Large intestine (tissue), 3 donors: ENCODE measurements around the gene CABP4. TPM values are rescaled to one million over a fixed set of nuclear protein-coding genes. Genes with fewer than 3 reads are reported as not detected.
"Not testable (repeated sequence)": the region's sequence is repeated elsewhere in the genome, so short reads cannot be mapped to it uniquely, and the experiment has no call there.

Experiments
- DNase-seq, 2 donors: peaks; one replicate each; pipeline versions ENCODE4 v3.0.0 to v3.0.0-alpha.2; 2013
- H3K27ac ChIP-seq: one replicate; pipeline ENCODE4 v1.5.1; 2013; ENCODE audit warnings: low read length
- H3K27me3 ChIP-seq: 2 replicates; pipeline ENCODE4 v1.6.1; 2013; ENCODE audit warnings: low read length; ENCODE audit not compliant: control insufficient read depth, insufficient read depth
- H3K36me3 ChIP-seq: 2 replicates; pipeline ENCODE4 v1.6.1; 2013; ENCODE audit warnings: low read length; ENCODE audit not compliant: control insufficient read depth, insufficient read depth
- H3K4me1 ChIP-seq: one replicate; pipeline ENCODE4 v1.6.1; 2013; ENCODE audit warnings: low read length; ENCODE audit not compliant: control insufficient read depth, insufficient read depth
- H3K4me3 ChIP-seq: one replicate; pipeline ENCODE4 v1.5.1; 2013; ENCODE audit warnings: low read length
- H3K9me3 ChIP-seq: one replicate; pipeline ENCODE4 v1.6.1; 2013; ENCODE audit warnings: mild to moderate bottlenecking, low read depth, low read length, moderate library complexity; ENCODE audit not compliant: control insufficient read depth
- WGBS: methylation state at CpG from one replicate; pipeline ENCODE4 v1.1.5; 2013; ENCODE audit warnings: low lambda C conversion rate; ENCODE audit not compliant: insufficient coverage; 5-methylcytosine and 5-hydroxymethylcytosine counted together
- polyA plus RNA-seq: library from polyadenylated mRNA; unstranded; fragments of 120-200 nt; gene quantifications from one replicate; pipeline ENCODE4 v1.2.1, GENCODE V29; 2013

CABP4 gene
- polyA plus RNA-seq, 1 donor = 0.90 TPM

DNA sequence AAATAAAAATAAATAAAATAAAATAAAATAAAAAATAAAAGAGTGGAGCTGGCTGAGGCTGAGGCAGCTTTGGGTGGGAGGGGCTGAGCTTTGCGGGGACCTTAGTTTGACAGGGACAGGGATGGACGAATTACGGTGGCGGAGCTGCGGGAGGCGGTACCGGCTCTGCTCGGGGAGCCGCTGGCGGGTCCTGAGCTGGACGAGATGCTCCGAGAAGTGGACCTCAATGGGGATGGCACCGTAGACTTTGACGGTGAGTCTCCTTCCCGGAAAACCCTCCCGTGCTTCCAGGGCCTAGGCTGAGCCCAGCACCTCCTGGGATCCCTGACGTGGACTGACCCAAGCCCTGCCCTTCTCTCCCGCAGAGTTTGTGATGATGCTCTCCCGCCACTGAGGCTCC lies 3.1 kb downstream of the CABP4 start:
- DNase-seq = no peak
- Histone ChIP-seq H3K4me1 (no peaks in the 10 kb centered on the region), H3K36me3 (no peaks in the 10 kb centered on the region), H3K4me3 (no peak overlapping the region), H3K27ac (no peak overlapping the region), H3K9me3 (no peaks in the 10 kb centered on the region), H3K27me3 (no peaks in the 10 kb centered on the region)
- WGBS = no CpG with 5 or more reads among the region's 19 CpGs

DNA sequence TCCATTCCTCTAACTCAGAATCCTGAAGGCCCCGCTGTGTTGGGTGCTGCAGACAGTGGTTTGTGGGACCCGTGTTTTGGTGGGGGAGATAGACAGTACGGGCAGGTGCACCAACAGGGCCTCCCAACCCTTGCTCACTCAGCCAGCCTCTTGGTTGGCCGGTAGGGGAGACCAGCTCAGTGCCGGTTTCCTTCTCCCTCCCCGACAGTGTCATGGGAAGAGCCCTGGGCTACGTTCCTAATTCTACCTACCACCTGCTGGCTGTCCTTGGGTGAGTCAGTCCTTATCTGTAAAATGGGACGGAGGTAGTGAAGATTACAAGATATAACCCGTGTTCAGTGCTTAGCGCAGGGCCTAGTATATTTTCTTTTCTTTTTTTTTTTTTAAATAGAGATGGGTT lies 8.0 kb downstream of the CABP4 start:
- Histone ChIP-seq H3K27ac (no peak overlapping the region), H3K9me3 (peaks cover 6% of the 10 kb centered on the region), H3K4me3 (no peak overlapping the region), H3K27me3 (no peaks in the 10 kb centered on the region), H3K4me1 (peaks cover 20% of the 10 kb centered on the region), H3K36me3 (no peaks in the 10 kb centered on the region)
- no peak for DNase-seq
- WGBS = no CpG with 5 or more reads among the region's 10 CpGs

DNA sequence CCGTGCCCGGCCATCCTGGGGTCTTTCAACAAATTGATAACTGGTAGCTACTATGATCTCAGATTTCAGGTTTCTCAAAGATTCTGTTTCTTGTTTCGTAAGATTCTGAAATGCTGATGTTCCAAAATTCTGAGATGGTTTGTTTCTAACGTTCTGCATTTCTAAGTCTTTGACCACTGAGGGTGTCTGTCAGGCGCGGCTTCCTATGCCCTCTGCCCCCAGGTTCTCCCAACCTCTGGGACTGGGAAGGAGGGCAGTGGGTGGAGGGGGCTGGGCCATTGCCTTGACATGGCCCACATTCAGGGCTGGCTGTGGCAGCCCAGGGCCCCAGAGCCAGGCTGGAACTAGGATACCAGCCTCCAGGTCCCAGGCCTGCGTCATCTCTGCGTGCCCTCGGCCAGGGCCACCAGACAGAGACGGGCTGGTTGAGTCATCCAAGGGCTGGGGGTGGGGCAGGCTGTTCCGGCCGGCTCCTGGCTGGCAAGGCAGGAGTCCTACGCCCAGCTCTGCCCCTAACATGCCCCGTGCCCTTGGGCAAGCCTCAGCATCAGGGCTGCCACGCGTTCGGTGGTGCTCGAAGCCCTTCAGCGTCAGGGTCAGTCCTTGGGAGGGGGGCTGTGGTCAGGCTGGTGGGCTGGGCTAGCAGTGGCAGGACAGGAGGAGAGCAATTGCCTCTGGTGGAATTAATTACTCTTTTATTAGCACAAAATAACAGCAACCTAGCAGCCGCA lies 8.7 kb downstream of the CABP4 start:
- no CpG with 5 or more reads among the region's 20 CpGs for WGBS
- Histone ChIP-seq H3K4me3 (peak overlapping the region; percentile 78), H3K9me3 (peaks cover 6% of the 10 kb centered on the region), H3K36me3 (no peaks in the 10 kb centered on the region), H3K27me3 (no peaks in the 10 kb centered on the region), H3K27ac (peak overlapping the region; percentile 59), H3K4me1 (peaks cover 22% of the 10 kb centered on the region)
- peak in 1 of 2 donors; percentile 14 for DNase-seq

- Histone ChIP-seq H3K4me1 (peaks cover 22% of the 10 kb centered on the region), H3K9me3 (peaks cover 6% of the 10 kb centered on the region)
- no CpG with 5 or more reads among the region's 56 CpGs for WGBS
Measured at GRCh38 chr11:67464411-67465188, 9.4 kb downstream of the CABP4 start.

GRCh38 chr11:67465189-67465510 lies 10.0 kb downstream of the CABP4 start:
- WGBS = no CpG with 5 or more reads among the region's 3 CpGs
- H3K4me1 ChIP-seq = peaks cover 22% of the 10 kb centered on the region
- H3K9me3 ChIP-seq = peaks cover 6% of the 10 kb centered on the region
- peak overlapping the region; percentile 90 for H3K27ac ChIP-seq
- H3K36me3 ChIP-seq = no peaks in the 10 kb centered on the region
- DNase-seq = peak in 1 of 2 donors; percentile 39
- no peaks in the 10 kb centered on the region for H3K27me3 ChIP-seq
- peak overlapping the region; percentile 78 for H3K4me3 ChIP-seq

More at GRCh38 chr11:67464411-67465188, 9.4 kb downstream of the CABP4 start:
- Histone ChIP-seq H3K27ac (peak overlapping the region; percentile 90), H3K36me3 (no peaks in the 10 kb centered on the region), H3K27me3 (no peaks in the 10 kb centered on the region), H3K4me3 (peak overlapping the region; percentile 78)
- peak; percentile 82 to 89 for DNase-seq

- not testable (repeated sequence) for H3K36me3 ChIP-seq, H3K9me3 ChIP-seq, DNase-seq, H3K27me3 ChIP-seq
- no CpG with 5 or more reads among the region's 2 CpGs for WGBS
- Histone ChIP-seq H3K4me3 (peak overlapping the region; percentile 78), H3K4me1 (peaks cover 22% of the 10 kb centered on the region), H3K27ac (peak overlapping the region; percentile 90)
Measured at GRCh38 chr11:67465530-67465929, 10.4 kb downstream of the CABP4 start.

DNA sequence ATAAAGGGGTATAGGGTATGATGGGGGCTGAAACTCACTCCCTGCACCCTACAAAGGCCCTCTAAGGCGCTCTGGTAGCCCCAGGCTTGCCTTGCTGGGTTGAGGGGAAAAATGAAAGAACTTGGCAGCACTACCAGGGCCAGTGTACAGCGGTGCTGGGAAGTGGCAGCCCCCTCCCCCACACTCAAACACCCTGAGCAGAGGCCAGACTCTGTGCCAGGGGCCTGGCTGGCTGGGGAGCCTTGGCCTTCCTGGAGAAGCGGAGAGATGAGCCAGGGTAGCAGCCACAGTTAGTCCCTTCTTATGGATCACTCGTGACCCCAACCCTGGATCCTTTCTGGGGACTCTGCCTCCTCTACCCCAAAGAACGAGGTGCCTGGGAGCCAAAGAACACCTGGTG lies 11.2 kb downstream of the CABP4 start:
- DNase-seq = no peak
- Histone ChIP-seq H3K9me3 (peaks cover 6% of the 10 kb centered on the region), H3K4me3 (no peak overlapping the region), H3K27me3 (no peaks in the 10 kb centered on the region), H3K36me3 (no peaks in the 10 kb centered on the region), H3K27ac (no peak overlapping the region), H3K4me1 (peaks cover 22% of the 10 kb centered on the region)
- no CpG with 5 or more reads among the region's 5 CpGs for WGBS

- H3K36me3 ChIP-seq = no peaks in the 10 kb centered on the region
- peaks cover 22% of the 10 kb centered on the region for H3K4me1 ChIP-seq
- WGBS = no CpG with 5 or more reads among the region's 11 CpGs
- H3K9me3 ChIP-seq = peaks cover 6% of the 10 kb centered on the region
- H3K27me3 ChIP-seq = no peaks in the 10 kb centered on the region
- H3K4me3 ChIP-seq = peak overlapping the region; percentile 96
- no peak for DNase-seq
- H3K27ac ChIP-seq = no peak overlapping the region
Measured at GRCh38 chr11:67466962-67467771, 12.0 kb downstream of the CABP4 start.

DNA sequence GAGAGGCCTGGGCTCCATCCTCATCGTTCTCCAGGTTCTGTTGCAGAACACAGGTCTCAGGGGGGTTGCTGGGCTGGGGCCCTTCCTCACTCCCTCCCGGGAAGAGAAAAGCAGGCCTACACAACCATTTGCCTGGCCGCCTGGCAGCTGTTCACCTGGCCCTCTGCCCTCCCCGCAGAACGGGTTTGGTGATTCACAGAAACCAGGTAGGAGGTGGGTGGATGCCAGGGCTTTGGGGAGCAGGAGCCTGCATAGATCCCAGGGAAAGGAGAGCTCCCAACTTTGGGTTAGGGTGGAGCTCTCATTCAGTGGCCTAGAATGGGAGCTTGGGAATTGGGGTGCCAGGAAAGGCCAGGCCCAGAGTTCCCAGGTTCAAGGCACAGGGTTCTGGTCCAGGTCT lies 12.9 kb downstream of the CABP4 start:
- peak in 1 of 2 donors; percentile 54 for DNase-seq
- H3K4me3 ChIP-seq = peak overlapping the region; percentile 96
- H3K4me1 ChIP-seq = peaks cover 22% of the 10 kb centered on the region
- H3K9me3 ChIP-seq = peaks cover 6% of the 10 kb centered on the region
- peak overlapping the region; percentile 93 for H3K27ac ChIP-seq
- H3K36me3 ChIP-seq = no peaks in the 10 kb centered on the region
- no peaks in the 10 kb centered on the region for H3K27me3 ChIP-seq
- no CpG with 5 or more reads among the region's 5 CpGs for WGBS

- Histone ChIP-seq H3K9me3 (peaks cover 6% of the 10 kb centered on the region), H3K4me1 (peaks cover 22% of the 10 kb centered on the region), H3K27ac (peak overlapping the region; percentile 93), H3K36me3 (no peaks in the 10 kb centered on the region), H3K27me3 (no peaks in the 10 kb centered on the region), H3K4me3 (peak overlapping the region; percentile 96)
- no peak for DNase-seq
- no CpG with 5 or more reads among the region's 6 CpGs for WGBS
Measured at GRCh38 chr11:67468456-67468758, 13.3 kb downstream of the CABP4 start.
